Gastroesophageal sphincter (tissue), 3 donors: ENCODE data around the gene WAPL.

Experiments used
- EP300 ChIP-seq: sonication (generic); formaldehyde crosslinking; IDR thresholded peaks from one replicate; pipeline ENCODE4 v1.6.1; 2017; ENCODE audit warnings: antibody characterized with exemption, mild to moderate bottlenecking
- POLR2AphosphoS5 ChIP-seq: sonication (generic); formaldehyde crosslinking; IDR thresholded peaks from one replicate; pipeline ENCODE4 v1.6.1; 2017; ENCODE audit warnings: antibody characterized with exemption
- TF ChIP-seq, protein P1 (sequence below), 4 experiments: fragments of 200-600 bp in 2 of 4; fragments of 450-650 bp in 2 of 4; sonication (generic) in 1 of 4; IDR thresholded peaks; one replicate each; pipeline ENCODE4 v1.5.1; 2017 to 2019; ENCODE audit warnings: antibody characterized with exemption in 4 of 4, mild to moderate bottlenecking in 2 of 4, moderate library complexity in 2 of 4

DNA sequence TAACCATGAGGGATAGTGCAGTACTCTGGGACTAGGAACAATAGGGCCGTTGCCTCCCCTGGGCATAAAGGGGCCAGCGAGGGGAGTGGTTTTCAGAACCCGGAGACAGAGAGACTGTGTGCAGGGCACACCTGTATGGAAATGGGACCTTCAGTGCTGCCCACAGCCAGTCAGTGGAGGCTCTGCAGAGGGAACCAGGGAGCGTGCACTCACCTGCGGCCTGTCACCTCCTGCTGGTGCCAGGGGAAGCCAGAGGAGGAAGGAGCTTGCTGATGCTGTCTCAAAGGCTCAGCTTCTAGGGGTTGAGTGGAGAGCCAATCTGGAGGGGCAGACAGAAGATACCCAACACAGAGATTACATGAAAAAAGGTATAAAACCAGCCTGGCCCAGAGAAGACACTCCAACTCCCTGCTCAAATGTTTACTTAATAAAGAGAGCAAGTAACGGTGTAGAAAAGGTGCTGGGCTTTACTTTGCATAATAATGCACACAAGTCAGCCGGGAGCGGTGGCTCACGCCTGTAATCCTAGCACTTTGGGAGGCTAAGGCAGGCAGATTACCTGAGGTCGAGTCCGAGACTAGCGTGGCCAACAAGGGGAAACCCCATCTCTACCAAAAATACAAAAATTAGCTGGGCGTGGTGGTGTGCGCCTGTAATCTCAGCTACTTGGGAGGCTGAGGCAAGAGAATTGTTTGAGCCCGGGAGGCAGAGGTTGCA lies 35.5 kb upstream of the WAPL start:
- TF ChIP-seq POLR2AphosphoS5 (no peak), EP300 (no peak)
- TF ChIP-seq, protein P1, sequence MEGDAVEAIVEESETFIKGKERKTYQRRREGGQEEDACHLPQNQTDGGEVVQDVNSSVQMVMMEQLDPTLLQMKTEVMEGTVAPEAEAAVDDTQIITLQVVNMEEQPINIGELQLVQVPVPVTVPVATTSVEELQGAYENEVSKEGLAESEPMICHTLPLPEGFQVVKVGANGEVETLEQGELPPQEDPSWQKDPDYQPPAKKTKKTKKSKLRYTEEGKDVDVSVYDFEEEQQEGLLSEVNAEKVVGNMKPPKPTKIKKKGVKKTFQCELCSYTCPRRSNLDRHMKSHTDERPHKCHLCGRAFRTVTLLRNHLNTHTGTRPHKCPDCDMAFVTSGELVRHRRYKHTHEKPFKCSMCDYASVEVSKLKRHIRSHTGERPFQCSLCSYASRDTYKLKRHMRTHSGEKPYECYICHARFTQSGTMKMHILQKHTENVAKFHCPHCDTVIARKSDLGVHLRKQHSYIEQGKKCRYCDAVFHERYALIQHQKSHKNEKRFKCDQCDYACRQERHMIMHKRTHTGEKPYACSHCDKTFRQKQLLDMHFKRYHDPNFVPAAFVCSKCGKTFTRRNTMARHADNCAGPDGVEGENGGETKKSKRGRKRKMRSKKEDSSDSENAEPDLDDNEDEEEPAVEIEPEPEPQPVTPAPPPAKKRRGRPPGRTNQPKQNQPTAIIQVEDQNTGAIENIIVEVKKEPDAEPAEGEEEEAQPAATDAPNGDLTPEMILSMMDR (IDR thresholded peaks at IDR 0.05) = no peak
